Measurements from ENCODE around the gene KRT76.
A peak's percentile ranks its signal among the peaks of the same experiment; 100 is the strongest.

The KRT76 gene

DNA sequence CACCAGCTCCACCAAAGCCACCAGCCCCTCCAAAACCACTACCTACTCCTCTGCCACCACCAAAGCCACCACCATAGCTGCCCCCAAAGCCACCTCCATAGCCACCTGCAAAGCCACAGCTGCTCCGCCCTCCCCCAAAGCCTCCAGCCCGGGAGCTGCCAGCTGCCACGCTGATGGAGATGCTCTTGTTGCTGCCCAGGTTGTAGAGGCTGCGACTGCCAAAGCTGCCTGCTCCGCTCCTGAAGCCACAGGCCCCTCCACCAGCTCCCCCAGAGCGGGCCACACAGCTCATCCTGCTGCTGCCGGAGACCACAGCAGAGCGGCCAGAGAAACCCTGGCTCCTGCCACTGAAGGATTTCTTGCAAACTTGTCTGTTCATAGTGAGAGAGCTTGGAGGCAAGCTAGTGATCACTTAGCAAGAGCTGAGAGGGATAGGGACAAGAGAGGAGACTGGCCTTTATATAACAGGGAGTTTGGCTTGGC is at the start of gene KRT76:
TSS of gene KRT76 (minus strand) at position 433 of the 483 bp plus-strand sequence. CDS start at position 379, 54 bp downstream.
- no peak for DNase-seq

DNA sequence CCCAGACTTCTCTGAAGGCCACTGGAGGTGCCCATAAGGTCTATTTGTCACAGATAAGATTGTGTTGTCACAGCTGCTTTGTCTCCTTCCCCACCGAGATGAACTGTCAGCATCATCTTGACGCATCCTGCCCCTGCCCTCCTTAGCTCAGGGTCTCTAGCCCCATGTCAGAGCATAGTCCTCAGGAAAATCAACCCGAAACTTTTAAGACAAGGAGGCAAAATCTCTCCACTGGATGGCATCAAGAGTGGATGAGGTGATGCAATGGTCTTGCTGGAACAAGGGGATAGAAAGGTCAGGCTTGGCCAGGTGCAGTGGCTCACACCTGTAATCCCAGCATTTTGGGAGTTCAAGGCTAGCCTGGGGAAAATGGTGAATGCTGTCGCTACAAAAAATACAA is 48.8 kb upstream of the KRT76 start:
- no peak for DNase-seq

- DNase-seq: no peak
Observed at GRCh38 chr12:52824741-52825410, 47.7 kb upstream of the KRT76 start.

- DNase-seq: no peak
Observed at GRCh38 chr12:52823761-52824450, 46.8 kb upstream of the KRT76 start.

DNA sequence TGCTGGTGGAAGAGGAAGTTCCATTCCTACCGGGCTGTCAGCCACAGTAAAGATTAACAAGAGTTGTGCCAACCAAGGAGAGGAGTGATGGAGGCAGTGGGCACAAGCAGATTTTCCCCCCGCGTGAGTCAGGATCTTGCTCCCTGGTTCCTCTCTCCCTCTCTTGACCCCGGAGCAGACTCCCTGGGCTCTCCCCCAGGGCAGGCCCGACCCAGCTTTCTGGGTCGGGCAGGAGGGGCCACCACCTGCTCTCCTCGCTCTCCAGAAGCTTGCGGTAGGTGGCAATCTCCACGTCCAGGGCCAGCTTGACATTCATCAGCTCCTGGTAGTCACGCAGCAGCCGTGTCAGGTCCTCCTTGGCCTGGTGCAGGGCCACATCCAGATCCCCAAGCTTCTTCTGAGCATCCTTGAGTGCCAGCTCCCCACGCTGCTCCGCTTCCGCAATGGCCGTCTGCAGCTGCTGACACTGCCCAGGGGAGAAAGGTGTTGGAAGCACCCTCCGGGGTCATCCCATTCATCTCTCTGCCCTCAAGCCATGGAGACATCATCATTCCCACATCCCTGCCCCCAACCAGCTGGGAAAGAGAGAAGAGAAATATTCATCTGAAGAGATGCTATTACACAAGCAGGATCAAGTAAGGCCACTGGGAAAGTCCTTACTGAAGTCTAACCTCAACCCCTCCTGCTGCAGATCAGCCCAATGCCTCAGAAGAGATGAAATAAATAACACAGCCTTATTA is 45.8 kb upstream of the KRT76 start:
- DNase-seq: no peak

DNA sequence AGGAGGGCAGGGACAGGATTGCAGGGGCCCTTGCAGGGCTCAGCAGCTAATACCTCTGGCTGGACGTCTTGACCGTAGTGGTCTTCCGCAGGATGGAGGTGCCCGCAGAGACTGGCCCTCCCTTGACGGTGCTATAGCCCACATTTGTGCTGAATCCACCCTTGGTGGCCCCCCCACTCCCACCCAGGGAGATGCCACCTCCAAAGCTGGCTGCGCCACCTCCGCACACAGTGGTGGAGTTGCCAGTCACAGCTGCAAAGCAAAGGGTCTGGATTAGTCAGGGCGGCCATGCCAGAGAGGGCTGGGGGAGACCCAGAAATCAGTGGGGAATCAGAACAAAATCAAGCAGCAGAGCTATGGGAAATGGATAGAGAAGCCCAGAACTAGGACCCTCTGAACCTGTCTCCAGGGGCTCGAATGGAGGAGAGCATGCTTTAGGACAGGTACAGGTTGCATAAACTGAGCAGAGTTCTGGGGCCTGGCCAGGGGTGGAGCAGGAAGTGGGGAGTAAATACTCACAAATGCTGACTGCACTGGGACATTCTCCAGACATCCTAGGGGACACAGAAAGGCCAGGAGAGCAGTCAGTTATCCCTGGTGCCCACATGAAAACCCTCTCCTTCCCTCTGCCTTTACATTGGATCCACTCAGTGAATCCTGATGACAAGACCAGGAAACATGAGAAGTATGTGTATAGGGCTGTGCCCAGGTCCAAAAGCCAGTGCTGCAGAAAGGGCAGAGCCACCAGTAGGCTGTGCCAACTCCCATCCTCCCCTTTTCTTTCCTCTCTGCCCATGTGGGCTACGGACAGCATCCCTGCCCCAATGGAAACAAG is 44.9 kb upstream of the KRT76 start:
- no peak for DNase-seq

GRCh38 chr12:52821071-52821730 is 44.1 kb upstream of the KRT76 start:
- no peak for DNase-seq

GRCh38 chr12:52820521-52820920 is 43.4 kb upstream of the KRT76 start:
- DNase-seq: no peak

DNA sequence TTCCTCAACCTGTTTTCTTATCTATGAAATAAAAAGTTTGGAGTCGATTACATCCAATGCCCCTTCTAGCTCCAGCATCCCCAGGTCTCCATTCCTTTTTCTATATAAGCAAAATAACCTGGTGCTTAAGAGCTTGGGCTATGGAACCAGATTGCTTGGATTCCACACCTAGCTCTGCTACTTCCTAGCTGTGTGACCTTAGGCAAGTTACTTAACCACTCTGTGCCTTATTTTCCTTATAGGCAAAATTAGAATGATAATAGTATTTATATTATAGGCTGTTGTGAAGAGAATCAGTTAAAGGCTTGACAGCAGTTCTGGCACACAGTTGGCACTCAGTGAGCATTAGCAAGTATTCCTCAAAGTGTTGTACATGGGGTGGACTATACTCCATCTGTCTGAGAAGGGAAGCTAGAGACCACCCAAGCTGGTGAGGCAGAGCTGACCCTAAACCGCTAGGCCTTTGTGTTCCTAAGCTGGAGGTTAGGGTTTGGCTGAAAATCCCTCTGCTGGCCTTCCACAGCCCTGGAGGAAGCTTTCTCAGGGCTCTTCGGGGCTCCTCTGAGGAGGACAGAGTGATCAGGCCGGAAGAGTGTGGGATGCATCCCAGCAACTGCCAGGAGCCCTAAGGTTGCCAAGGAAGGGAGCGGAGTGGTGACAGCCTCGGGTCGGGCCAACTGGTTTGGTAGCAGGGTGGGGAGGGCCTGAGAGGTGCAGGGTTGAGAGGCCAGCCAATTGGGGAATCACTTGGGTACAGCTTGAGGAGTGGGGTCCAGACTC is 42.8 kb upstream of the KRT76 start:
- DNase-seq: no peak

GRCh38 chr12:52818887-52819420 is 41.8 kb upstream of the KRT76 start:
- no peak for DNase-seq

GRCh38 chr12:52818388-52818787 is 41.2 kb upstream of the KRT76 start:
- no peak for DNase-seq

GRCh38 chr12:52817699-52818238 is 40.6 kb upstream of the KRT76 start:
- no peak for DNase-seq

DNA sequence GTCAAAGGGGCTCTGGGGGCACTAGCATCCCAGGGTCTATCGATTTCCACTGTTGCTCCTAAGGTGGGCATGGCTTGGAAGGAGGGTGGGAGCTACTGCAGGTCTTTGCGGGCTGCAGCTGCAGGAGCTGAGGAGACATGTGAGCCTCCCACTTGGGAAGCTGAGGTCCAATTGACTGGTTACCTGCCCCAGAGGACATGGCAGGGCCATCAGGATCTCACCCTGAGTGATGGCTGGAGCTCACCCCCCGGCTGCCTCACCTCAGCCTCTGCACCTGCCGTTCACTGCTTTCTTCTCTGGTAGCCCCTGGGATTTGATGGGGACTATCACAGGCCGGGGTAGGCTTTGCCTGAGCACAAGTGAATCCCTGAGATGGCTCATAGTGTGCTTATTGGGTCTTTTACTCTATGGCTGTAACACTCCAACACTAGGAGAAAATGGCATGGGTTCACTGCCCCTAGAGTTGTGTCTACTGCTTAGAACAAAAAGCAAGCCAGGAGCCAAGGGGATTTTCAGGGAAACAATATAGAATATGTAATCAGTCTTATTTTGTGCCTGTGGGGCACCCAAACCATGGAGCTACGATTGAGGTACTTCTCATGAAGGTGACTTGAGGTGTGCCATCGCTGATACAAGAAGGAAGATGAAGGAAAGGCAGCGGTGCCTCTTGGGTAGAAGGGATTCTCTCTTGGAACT is 40.0 kb upstream of the KRT76 start:
- DNase-seq: no peak

DNA sequence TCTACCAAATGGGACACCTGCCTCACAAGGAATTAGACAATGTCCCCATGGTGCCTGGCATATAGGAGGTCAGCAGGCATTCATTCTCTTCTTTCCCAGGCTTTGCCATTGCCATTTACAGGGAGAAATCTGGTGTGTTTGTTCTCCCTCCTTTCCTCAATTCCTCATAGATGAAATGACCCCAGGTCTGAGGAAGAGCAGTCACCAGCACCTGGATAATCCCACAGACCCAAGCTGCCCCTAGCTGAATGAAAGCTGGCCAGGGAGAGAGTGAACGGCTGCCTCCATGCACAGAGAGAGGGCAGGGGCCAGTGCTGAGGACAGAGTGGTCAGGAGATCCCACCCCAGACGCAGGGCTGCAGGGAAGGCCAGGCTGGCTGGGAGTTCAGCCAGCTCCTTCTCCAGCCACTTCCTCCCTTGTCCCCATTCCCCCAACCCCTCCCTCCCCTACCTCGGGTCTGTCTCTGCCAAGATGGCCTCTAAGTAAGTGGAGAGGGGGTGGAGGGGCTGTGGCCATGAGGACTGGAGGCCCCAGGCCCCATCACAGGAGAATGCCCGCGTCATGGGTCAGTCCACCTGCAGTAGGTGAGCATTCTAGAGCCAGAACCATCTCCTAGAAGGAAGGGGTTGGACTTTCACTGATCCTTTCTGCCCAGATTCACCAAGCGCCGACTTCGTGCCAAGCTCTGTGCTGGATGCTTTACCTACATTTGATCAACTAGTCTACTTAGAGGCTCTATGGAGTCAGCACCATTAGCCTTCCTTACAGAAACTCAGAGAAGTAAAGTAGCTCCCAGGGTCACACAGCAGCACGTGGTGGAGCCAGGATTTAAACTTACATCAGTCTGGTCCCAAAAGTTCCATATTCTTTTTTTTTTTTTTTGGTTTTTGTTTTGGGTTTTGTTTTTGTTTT is 38.8 kb upstream of the KRT76 start:
- DNase-seq: no peak

DNA sequence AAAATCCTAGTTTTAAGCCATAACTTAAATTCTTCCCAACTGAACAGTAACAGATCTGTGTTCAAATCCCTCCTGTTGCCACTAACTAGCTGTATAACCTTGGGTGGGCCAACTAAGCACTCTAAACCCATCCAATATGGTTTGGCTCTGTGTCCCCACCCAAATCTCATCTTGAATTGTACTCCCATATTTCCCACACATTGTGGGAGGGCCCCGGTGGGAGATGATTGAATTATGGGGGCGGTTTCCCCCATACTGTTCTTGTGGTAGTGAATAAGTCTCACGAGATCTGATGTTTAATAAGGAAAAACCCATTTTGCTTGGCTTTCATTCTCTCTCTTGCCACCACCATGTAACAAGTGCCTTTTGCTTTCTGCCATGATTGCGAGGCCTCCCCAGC is 38.0 kb upstream of the KRT76 start:
- no peak for DNase-seq

DNA sequence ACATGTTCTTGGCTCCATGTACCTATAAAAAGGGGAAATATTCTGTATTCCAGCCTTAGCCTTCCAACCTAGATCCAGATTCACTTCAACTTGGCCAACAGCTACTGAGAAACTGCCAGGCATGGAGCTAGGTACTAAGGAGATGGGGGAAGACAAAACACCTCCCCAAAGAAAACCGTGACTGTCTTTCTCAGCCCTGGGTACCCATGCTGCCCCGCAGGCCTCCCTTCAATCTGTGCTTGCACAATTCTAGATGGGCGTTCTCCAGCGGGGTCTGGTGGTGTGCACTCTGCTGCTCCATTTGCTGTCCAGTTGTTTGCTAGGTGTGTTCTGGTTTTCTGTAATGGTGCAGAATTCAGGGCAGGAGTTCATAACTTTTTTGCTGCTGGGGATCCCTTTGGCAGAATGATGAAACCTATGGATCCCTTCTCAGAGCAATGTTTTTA is 37.6 kb upstream of the KRT76 start:
- no peak for DNase-seq

DNA sequence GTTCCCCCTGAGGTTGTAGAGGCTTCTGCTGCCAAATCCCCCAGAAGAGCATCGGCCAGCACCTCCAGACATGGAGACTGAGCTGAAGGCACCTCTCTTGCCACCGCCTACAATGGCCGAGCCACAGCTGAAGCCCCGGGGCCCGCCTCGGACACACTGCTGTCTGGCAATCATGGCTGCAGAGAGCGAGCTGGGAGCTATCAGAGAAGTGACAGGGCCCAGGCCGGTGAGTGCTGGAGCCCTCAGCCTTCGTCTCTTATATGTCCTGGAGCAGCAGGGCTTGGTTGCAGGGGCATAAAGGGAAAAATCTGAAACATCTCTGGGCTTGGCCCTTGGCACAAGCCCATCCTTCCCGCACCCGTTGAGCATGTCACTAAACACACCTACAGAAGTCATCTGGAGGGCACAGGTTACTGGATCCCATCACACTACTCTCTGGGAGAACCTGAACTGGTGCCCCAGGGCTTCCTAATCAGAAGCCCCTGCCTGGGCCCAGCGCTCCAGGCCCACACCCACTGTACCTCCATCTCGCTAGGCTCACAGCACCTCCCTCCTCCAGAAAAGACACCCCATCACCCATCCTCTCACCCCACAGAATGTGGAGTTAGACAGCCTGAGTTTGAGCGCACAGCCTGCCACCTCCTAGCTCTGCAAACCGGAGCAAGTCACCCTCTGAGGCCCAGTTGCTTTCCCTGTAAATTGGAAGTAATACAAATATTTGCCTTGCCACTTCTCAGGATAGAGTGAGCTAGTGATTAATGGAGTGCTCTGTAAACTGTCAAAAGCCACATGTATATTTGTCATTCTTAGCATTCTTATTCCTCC is 37.0 kb upstream of the KRT76 start, which contains the start of gene KRT4:
TSS of gene KRT4 (minus strand) at position 232 of the 825 bp plus-strand sequence. CDS start at position 174, 58 bp downstream.
- DNase-seq: peak; percentile 58
